H1 (cell line): ENCODE results near the gene SHISA8. TPM values are rescaled to one million over a fixed set of nuclear protein-coding genes. Genes with fewer than 3 reads are reported as not detected.
A peak's percentile ranks its signal among the peaks of the same experiment; 100 is the strongest.

Experiments
- CTCF ChIA-PET: fragments of 300-600 bp; sonication (Branson Sonifier 250); formaldehyde crosslinking; loops from one replicate; lab custom pipeline; 2021; ENCODE audit not compliant: partially characterized antibody; lab: Charles Lee
- POLR2A ChIA-PET: fragments of 300-600 bp; sonication (Branson Sonifier 250); formaldehyde crosslinking; loops from one replicate; lab custom pipeline; 2021; ENCODE audit warnings: inconsistent platforms; ENCODE audit not compliant: partially characterized antibody; lab: Charles Lee
- DNase-seq, 2 experiments: peaks; one replicate each; pipeline versions ENCODE4 v3.0.0 to v3.0.0-alpha.2; 2010 to 2022; ENCODE audit warnings: low spot score in 2 of 2, low read depth in 1 of 2, mixed read lengths in 1 of 2
- FAIRE-seq: peaks from 2 replicates; lab custom pipeline; 2011; peaks lifted over from hg19 to GRCh38; lab: Jason Lieb, UNC
- H2AFZ ChIP-seq: 2 replicates; pipeline ENCODE4 v1.8.1; 2012; ENCODE audit warnings: low read length, inconsistent platforms
- H2AK5ac ChIP-seq: 2 replicates; pipeline ENCODE4 v1.6.1; 2013; ENCODE audit warnings: low read depth, low read length
- H2BK120ac ChIP-seq: replicated peaks from 2 replicates; pipeline ENCODE3; 2013; ENCODE audit warnings: low read depth, low read length, inconsistent platforms
- H2BK12ac ChIP-seq: 2 replicates; pipeline ENCODE4 v1.6.1; 2013; ENCODE audit warnings: low read depth, low read length
- H2BK15ac ChIP-seq: 2 replicates; pipeline ENCODE4 v1.6.1; 2013; ENCODE audit warnings: low read length
- H2BK20ac ChIP-seq: 2 replicates; pipeline ENCODE4 v1.6.1; 2013; ENCODE audit warnings: low read length
- H2BK5ac ChIP-seq: 2 replicates; pipeline ENCODE4 v1.6.1; 2013; ENCODE audit warnings: low read depth, low read length
- H3K14ac ChIP-seq: 2 replicates; pipeline ENCODE4 v1.6.1; 2013; ENCODE audit warnings: inconsistent platforms; ENCODE audit not compliant: insufficient read length
- H3K18ac ChIP-seq: 2 replicates; pipeline ENCODE4 v1.6.1; 2013; ENCODE audit warnings: low read length; ENCODE audit errors: extremely low read depth
- H3K23ac ChIP-seq: 2 replicates; pipeline ENCODE4 v1.6.1; 2013; ENCODE audit warnings: inconsistent platforms; ENCODE audit not compliant: insufficient read length
- H3K23me2 ChIP-seq: 2 replicates; pipeline ENCODE4 v1.6.1; 2013; ENCODE audit warnings: low read depth, low read length
- H3K27ac ChIP-seq: 2 replicates; pipeline ENCODE4 v1.6.1; 2011; ENCODE audit warnings: low read depth, low read length, inconsistent platforms
- H3K27me3 ChIP-seq, 4 experiments: replicated peaks in 1 of 4; 1 replicate in 1 of 4; 2 replicates in 3 of 4; pipeline versions ENCODE4 v1.6.1 to v1.8.1; 2011 to 2013; ENCODE audit warnings: low read length in 3 of 4, mild to moderate bottlenecking in 3 of 4, inconsistent platforms in 2 of 4, mixed read lengths in 2 of 4, moderate library complexity in 1 of 4; ENCODE audit not compliant: control insufficient read depth in 3 of 4, insufficient read depth in 3 of 4; ENCODE audit errors: extremely low read depth in 1 of 4
- H3K36me3 ChIP-seq, 4 experiments: 2 replicates each; pipeline versions ENCODE4 v1.6.1 to v1.8.1; 2011 to 2013; ENCODE audit warnings: mild to moderate bottlenecking in 4 of 4, low read length in 3 of 4, moderate library complexity in 2 of 4, control low read depth in 1 of 4, inconsistent platforms in 1 of 4; ENCODE audit not compliant: insufficient read depth in 4 of 4, control insufficient read depth in 2 of 4
- H3K4ac ChIP-seq: replicated peaks from 2 replicates; pipeline ENCODE3; 2013; ENCODE audit warnings: low read length, low read depth, mixed read lengths, inconsistent platforms; ENCODE audit not compliant: insufficient read length
- H3K4me1 ChIP-seq, 4 experiments: replicated peaks in 1 of 4; 1 replicate in 1 of 4; 2 replicates in 3 of 4; pipeline versions ENCODE4 v1.6.1 to v1.8.1; 2011 to 2013; ENCODE audit warnings: low read length in 3 of 4, inconsistent platforms in 2 of 4, mixed read lengths in 1 of 4; ENCODE audit not compliant: insufficient read depth in 4 of 4, control insufficient read depth in 3 of 4
- H3K4me2 ChIP-seq, 2 experiments: 2 replicates each; pipeline versions ENCODE4 v1.6.1 to v1.8.1; 2011 to 2013; ENCODE audit warnings: low read depth in 2 of 2, low read length in 2 of 2, control low read depth in 1 of 2, inconsistent platforms in 1 of 2, mild to moderate bottlenecking in 1 of 2; ENCODE audit not compliant: insufficient read depth in 1 of 2
- H3K4me3 ChIP-seq, 4 experiments: fragments of 200-600, 300-600 bp in 1 of 4; sonication (generic), shearing (Covaris generic), sonication (Bioruptor Twin) in 1 of 4; 2 replicates each; pipeline versions ENCODE4 v1.5.1 to v1.8.1; 2011 to 2016; ENCODE audit warnings: low read length in 4 of 4, low read depth in 3 of 4, control low read depth in 2 of 4, inconsistent platforms in 2 of 4, mild to moderate bottlenecking in 2 of 4, mixed read lengths in 1 of 4, moderate library complexity in 1 of 4; ENCODE audit not compliant: insufficient read depth in 2 of 4; ENCODE audit errors: extremely low read depth in 1 of 4
- H3K56ac ChIP-seq: replicated peaks from 2 replicates; pipeline ENCODE3; 2013; ENCODE audit warnings: low read depth, mild to moderate bottlenecking, mixed read lengths, low read length, inconsistent platforms; ENCODE audit not compliant: insufficient read length
- H3K79me1 ChIP-seq: 2 replicates; pipeline ENCODE4 v1.6.1; 2013; ENCODE audit warnings: low read depth, low read length, control low read depth
- H3K79me2 ChIP-seq, 2 experiments: 2 replicates each; pipeline versions ENCODE4 v1.6.1 to v1.8.1; 2012 to 2013; ENCODE audit warnings: low read length in 2 of 2, mild to moderate bottlenecking in 2 of 2, inconsistent platforms in 1 of 2; ENCODE audit not compliant: insufficient read depth in 2 of 2, control insufficient read depth in 1 of 2
- H3K9ac ChIP-seq, 4 experiments: replicated peaks in 1 of 4; 1 replicate in 1 of 4; 2 replicates in 3 of 4; pipeline versions ENCODE4 v1.6.1 to v1.8.1; 2011 to 2013; ENCODE audit warnings: low read depth in 3 of 4, low read length in 3 of 4, control low read depth in 2 of 4, mild to moderate bottlenecking in 2 of 4, moderate library complexity in 2 of 4, inconsistent platforms in 1 of 4; ENCODE audit errors: extremely low read depth in 1 of 4
- H3K9me3 ChIP-seq, 2 experiments: 2 replicates each; pipeline versions ENCODE4 v1.6.1 to v1.8.1; 2012 to 2013; ENCODE audit warnings: mild to moderate bottlenecking in 2 of 2, moderate library complexity in 2 of 2, control low read depth in 1 of 2, inconsistent platforms in 1 of 2, low read depth in 1 of 2, low read length in 1 of 2, mixed read lengths in 1 of 2; ENCODE audit not compliant: insufficient read depth in 2 of 2
- H4K20me1 ChIP-seq, 2 experiments: replicated peaks in 1 of 2; 2 replicates each; pipeline versions ENCODE3 to v1.8.1; 2011 to 2013; ENCODE audit warnings: inconsistent platforms in 2 of 2, low read length in 2 of 2, mild to moderate bottlenecking in 1 of 2; ENCODE audit not compliant: insufficient read depth in 2 of 2, control insufficient read depth in 1 of 2
- H4K5ac ChIP-seq: 2 replicates; pipeline ENCODE4 v1.6.1; 2013; ENCODE audit warnings: low read length, low read depth, mixed read lengths, inconsistent platforms; ENCODE audit not compliant: insufficient read length
- H4K8ac ChIP-seq: 2 replicates; pipeline ENCODE4 v1.8.0; 2013; ENCODE audit warnings: mild to moderate bottlenecking, moderate library complexity, low read length, inconsistent platforms; ENCODE audit not compliant: insufficient read depth; ENCODE audit errors: extremely low read depth
- H4K91ac ChIP-seq: replicated peaks from 2 replicates; pipeline ENCODE3; 2013; ENCODE audit warnings: low read length, mixed read lengths, inconsistent platforms; ENCODE audit not compliant: insufficient read length
- ATF3 ChIP-seq: IDR thresholded peaks from 2 replicates; pipeline ENCODE4 v1.6.1; 2011; ENCODE audit warnings: low read depth, mild to moderate bottlenecking, low read length; ENCODE audit not compliant: insufficient read depth
- BCL11A ChIP-seq, 2 experiments: IDR thresholded peaks; one replicate each; pipeline ENCODE4 v1.6.1; 2011; ENCODE audit warnings: low read depth in 2 of 2, low read length in 2 of 2, mild to moderate bottlenecking in 2 of 2
- CBX5 ChIP-seq: fragments of 300-800, 300-1000 bp; sonication (generic); IDR thresholded peaks from 2 replicates; pipeline ENCODE4 v1.7.1; 2016; ENCODE audit warnings: antibody characterized with exemption, low read length, low read depth
- CBX8 ChIP-seq: fragments of 300-800, 300-1000 bp; sonication (generic); IDR thresholded peaks from 2 replicates; pipeline ENCODE4 v1.7.1; 2016; ENCODE audit warnings: low read depth, low read length, borderline replicate concordance
- CHD2 ChIP-seq: IDR thresholded peaks from 2 replicates; pipeline ENCODE4 v1.6.1; 2012; ENCODE audit warnings: low read length, improper control_type of control experiment
- CREB1 ChIP-seq: IDR thresholded peaks from 2 replicates; pipeline ENCODE4 v1.6.1; 2012; ENCODE audit warnings: inconsistent platforms
- EP300 ChIP-seq, 2 experiments: IDR thresholded peaks; 1 replicate in 1 of 2; 2 replicates in 1 of 2; pipeline ENCODE4 v1.6.1; 2011 to 2012; ENCODE audit warnings: low read depth in 2 of 2, low read length in 2 of 2, mild to moderate bottlenecking in 2 of 2, borderline replicate concordance in 1 of 2, inconsistent platforms in 1 of 2, moderate library complexity in 1 of 2
- EZH2 ChIP-seq: fragments of 200-600 bp; sonication (generic); IDR thresholded peaks from 2 replicates; pipeline ENCODE4 v1.7.1; 2012; ENCODE audit warnings: low read depth, mild to moderate bottlenecking, moderate library complexity, low read length, inconsistent platforms; ENCODE audit not compliant: severe bottlenecking
- GABPA ChIP-seq: IDR thresholded peaks from 2 replicates; pipeline ENCODE4 v1.6.1; 2011; ENCODE audit warnings: mild to moderate bottlenecking, low read length, moderate library complexity, borderline replicate concordance; ENCODE audit not compliant: insufficient read depth
- SIRT6 ChIP-seq: IDR thresholded peaks from one replicate; pipeline ENCODE4 v1.7.1; 2012; ENCODE audit warnings: low read length, inconsistent platforms
- USF2 ChIP-seq: IDR thresholded peaks from 2 replicates; pipeline ENCODE4 v1.6.1; 2011; ENCODE audit warnings: low read length, improper control_type of control experiment
- WGBS, 2 experiments: shearing (Covaris generic) in 1 of 2; methylation state at CpG; one replicate each; pipeline versions ENCODE4 v1.1.6 to v1.1.7; 2013 to 2015; ENCODE audit warnings: low lambda C conversion rate in 2 of 2, mixed read lengths in 2 of 2, inconsistent platforms in 1 of 2, low coverage in 1 of 2, missing lambda C conversion rate in 1 of 2; ENCODE audit not compliant: insufficient replicate concordance in 2 of 2, insufficient coverage in 1 of 2, insufficient read length in 1 of 2; ENCODE audit errors: extremely low coverage in 1 of 2, missing lambda C conversion rate in 1 of 2; 5-methylcytosine and 5-hydroxymethylcytosine counted together
- polyA plus RNA-seq, 7 experiments: library from polyadenylated mRNA; depleted of rRNA in 3 of 7; stranded (reverse) in 5 of 7; unstranded in 2 of 7; fragments of >200 nt in 5 of 7; fragments of 200-250 nt in 2 of 7; gene quantifications; 1 replicate in 5 of 7; 2 replicates in 1 of 7; 4 replicates in 1 of 7; pipeline versions ENCODE4 v1.2.1 to v1.2.3, GENCODE V29; 2011 to 2013; ENCODE audit warnings: missing spikeins in 2 of 7, mixed read lengths in 2 of 7
- total RNA-seq: library from RNA; stranded (reverse); fragmentation: NEBNext Ultra II Directional; extraction: Animal tissue kit (Norgen Biotek cat#: 25700); gene quantifications from 2 replicates; pipeline ENCODE4 v1.2.1, GENCODE V29; 2021

Gene SHISA8
- total and polyA plus RNA-seq, 2 of the 8 experiments (the other 6 are each of a cell fraction or from before 2014, with no cell fraction given), result 0.14 to 0.89 TPM

GRCh38 chr22:41914611-41915034, 251 bp downstream of the SHISA8 start:
- peaks cover 0 to 17% (median 13%) of the 10 kb centered on the region in 4 experiments; a peak in 6 of 7 replicates for H3K4me1 ChIP-seq
- peaks cover 73 to 100% (median 96%) of the 10 kb centered on the region in 4 experiments for H3K27me3 ChIP-seq
- no peak overlapping the region for H4K5ac ChIP-seq
- peaks cover 13 to 24% of the 10 kb centered on the region in 2 experiments for H4K20me1 ChIP-seq
- no peak overlapping the region for H3K56ac ChIP-seq
- no peak overlapping the region for H2BK5ac ChIP-seq
- H3K4me2 ChIP-seq, result peak overlapping the region; percentile 68 to 95
- no peak overlapping the region for H2AFZ ChIP-seq
- no peak overlapping the region for H2AK5ac ChIP-seq
- H2BK12ac ChIP-seq, result no peak overlapping the region
- no peak overlapping the region for H3K9ac ChIP-seq
- no peak for FAIRE-seq
- CTCF ChIA-PET, result interaction anchor here (0.6 kb wide), 1 partner anchor 30 kb away, joined by 3 read pairs; no protein-coding TSS in a partner anchor
- no peaks in the 10 kb centered on the region; a peak in 1 of 4 replicates for H3K9me3 ChIP-seq
- H4K91ac ChIP-seq, result no peak overlapping the region
- H3K23ac ChIP-seq, result no peak overlapping the region
- H2BK120ac ChIP-seq, result no peak overlapping the region
- H3K4me3 ChIP-seq, result peak overlapping the region; percentile 29 to 65 (median 30); a peak in 7 of 8 replicates
- H3K18ac ChIP-seq, result no peak overlapping the region
- no peaks in the 10 kb centered on the region for H3K79me2 ChIP-seq
- H3K14ac ChIP-seq, result no peak overlapping the region
- H3K23me2 ChIP-seq, result peaks cover 11% of the 10 kb centered on the region; the same call in 1 of the 2 replicates
- no peak overlapping the region for H3K4ac ChIP-seq
- no peak overlapping the region for H2BK20ac ChIP-seq
- H3K36me3 ChIP-seq, result peaks cover 0 to 16% (median 0%) of the 10 kb centered on the region in 4 experiments; a peak in 1 of 8 replicates
- WGBS, 2 experiments, result 3% methylated on average over 15 of the region's 67 CpGs; no CpG with 5 or more reads in 1 of the 2 experiments
- no peak overlapping the region for H2BK15ac ChIP-seq
- no peak for DNase-seq
- POLR2A ChIA-PET, result interaction anchor here (0.6 to 1.3 kb wide), 3 partner anchors 11 to 211 kb away, joined by 3 to 5 read pairs (median 3); partner anchors contain the start of gene TNFRSF13C
- H3K79me1 ChIP-seq, result no peaks in the 10 kb centered on the region
- H4K8ac ChIP-seq, result no peak overlapping the region; the same call in 1 of the 2 replicates
- no peak overlapping the region for H3K27ac ChIP-seq
- peak; percentile 60 for TF ChIP-seq EZH2
- TF ChIP-seq EP300 (IDR thresholded peaks at IDR 0.05; ENCODE audit: borderline replicate concordance in 1 of 2, low read depth in 2 of 2, low read length in 2 of 2), result no peak
- TF ChIP-seq BCL11A (IDR thresholded peaks at IDR 0.05; ENCODE audit: low read depth in 2 of 2, low read length in 2 of 2), result no peak
- TF ChIP-seq GABPA, result 0 out of 2 replicates have a peak, but pooled peaks have one; percentile 25
- TF ChIP-seq CBX5, result no peak
- TF ChIP-seq SIRT6, result no peak
- no peak for TF ChIP-seq CHD2
- no peak for TF ChIP-seq CBX8
- no peak for TF ChIP-seq USF2
- no peak for TF ChIP-seq ATF3
- TF ChIP-seq CREB1, result no peak
